Liver (tissue), 9 donors: Measurements from ENCODE around the gene RGS14. TPM values are rescaled to one million over a fixed set of nuclear protein-coding genes. Genes with fewer than 3 reads are reported as not detected.

Source experiments
- DNase-seq: peaks from one replicate; pipeline ENCODE4 v3.0.0-alpha.2; 2017; ENCODE audit warnings: low spot score
- H3K27ac ChIP-seq, 2 donors: one replicate each; pipeline ENCODE4 v1.7.0; 2013; ENCODE audit warnings: inconsistent platforms in 2 of 2, low read length in 2 of 2, control low read depth in 1 of 2, low read depth in 1 of 2, mild to moderate bottlenecking in 1 of 2
- H3K27me3 ChIP-seq, 4 donors: one replicate each; pipeline versions ENCODE4 v1.6.1 to v1.7.0; 2013; ENCODE audit warnings: low read length in 3 of 4, inconsistent platforms in 1 of 4, mild to moderate bottlenecking in 1 of 4, moderate library complexity in 1 of 4; ENCODE audit not compliant: control insufficient read depth in 4 of 4, insufficient read depth in 4 of 4
- H3K36me3 ChIP-seq, 4 donors: one replicate each; pipeline versions ENCODE4 v1.6.1 to v1.7.0; 2013; ENCODE audit warnings: low read length in 3 of 4, mild to moderate bottlenecking in 3 of 4, low read depth in 1 of 4, moderate library complexity in 1 of 4; ENCODE audit not compliant: control insufficient read depth in 4 of 4, insufficient read depth in 3 of 4
- H3K4me1 ChIP-seq, 4 donors: one replicate each; pipeline versions ENCODE4 v1.6.1 to v1.7.0; 2013; ENCODE audit warnings: low read length in 3 of 4, mild to moderate bottlenecking in 3 of 4, moderate library complexity in 1 of 4; ENCODE audit not compliant: control insufficient read depth in 4 of 4, insufficient read depth in 4 of 4
- H3K4me3 ChIP-seq, 3 donors: one replicate each; pipeline versions ENCODE4 v1.6.1 to v1.7.0; 2013; ENCODE audit warnings: low read length in 3 of 3, control low read depth in 1 of 3, low read depth in 1 of 3, mild to moderate bottlenecking in 1 of 3
- H3K9ac ChIP-seq, 2 donors: one replicate each; pipeline ENCODE4 v1.7.0; 2013; ENCODE audit warnings: low read length in 2 of 2, mild to moderate bottlenecking in 2 of 2, moderate library complexity in 2 of 2, control low read depth in 1 of 2, low read depth in 1 of 2
- H3K9me3 ChIP-seq, 4 donors: one replicate each; pipeline versions ENCODE4 v1.6.1 to v1.7.0; 2013; ENCODE audit warnings: low read length in 3 of 4; ENCODE audit not compliant: control insufficient read depth in 4 of 4
- ATF3 ChIP-seq: IDR thresholded peaks from 2 replicates; pipeline ENCODE4 v1.6.1; 2016; ENCODE audit warnings: antibody characterized with exemption
- HNF4A ChIP-seq, 2 donors: conservative IDR thresholded peaks; 2 replicates each; pipeline ENCODE4 v1.6.1; 2016; ENCODE audit warnings: antibody characterized with exemption in 2 of 2, mild to moderate bottlenecking in 2 of 2
- HNF4G ChIP-seq: IDR thresholded peaks from 2 replicates; pipeline ENCODE4 v1.6.1; 2016; ENCODE audit warnings: antibody characterized with exemption
- JUND ChIP-seq, 2 donors: IDR thresholded peaks; 2 replicates each; pipeline ENCODE4 v1.6.1; 2016; ENCODE audit warnings: antibody characterized with exemption in 2 of 2
- NR2F2 ChIP-seq: IDR thresholded peaks from 2 replicates; pipeline ENCODE4 v1.6.1; 2016; ENCODE audit warnings: antibody characterized with exemption
- RAD21 ChIP-seq, 2 donors: IDR thresholded peaks; 2 replicates each; pipeline ENCODE4 v1.6.1; 2016; ENCODE audit warnings: antibody characterized with exemption in 2 of 2, mild to moderate bottlenecking in 2 of 2
- RXRA ChIP-seq, 2 donors: IDR thresholded peaks; 2 replicates each; pipeline ENCODE4 v1.6.1; 2017 to 2018; ENCODE audit warnings: antibody characterized with exemption in 2 of 2, mild to moderate bottlenecking in 1 of 2
- TAF1 ChIP-seq: conservative IDR thresholded peaks from 2 replicates; pipeline ENCODE4 v1.6.1; 2016; ENCODE audit warnings: antibody characterized with exemption, mild to moderate bottlenecking
- whole genome bisulfite sequencing: extraction: QIAGEN DNeasy Blood & Tissue Kit; methylation state at CpG from one replicate; pipeline ENCODE4 v1.1.7; 2013; 5-methylcytosine and 5-hydroxymethylcytosine counted together
- polyA plus RNA-seq, 2 donors: library from polyadenylated mRNA; stranded (reverse) in 1 of 2; unstranded in 1 of 2; fragments of 200-250 nt in 1 of 2; fragments of >200 nt in 1 of 2; fragmentation: Nextera tagmentation in 1 of 2; extraction: Ambion mirVana in 1 of 2; gene quantifications; one replicate each; pipeline versions ENCODE4 v1.2.1 to v1.2.3, GENCODE V29; 2013 to 2015
- total RNA-seq, 2 donors: library from RNA; depleted of rRNA; stranded (reverse); fragments of >200 nt; gene quantifications; one replicate each; pipeline ENCODE4 v1.2.3, GENCODE V29; 2014
- TF ChIP-seq, protein P1 (sequence below): IDR thresholded peaks from 2 replicates; pipeline ENCODE4 v1.6.1; 2016; ENCODE audit warnings: antibody characterized with exemption, mild to moderate bottlenecking
- TF ChIP-seq, protein P2 (sequence below): fragments of 150-350 bp; IDR thresholded peaks from 2 replicates; pipeline ENCODE4 v1.5.1; 2017; ENCODE audit warnings: improper control_type of control experiment, low read depth, low read length; ENCODE audit not compliant: missing input control
- TF ChIP-seq, protein P3 (sequence below): IDR thresholded peaks from 2 replicates; pipeline ENCODE4 v1.6.1; 2016; ENCODE audit warnings: antibody characterized with exemption
- donor health status: healthy.
- donor health status: healthy.
- donor health status: healthy.
- donor health status: healthy.
- donor health status: healthy.

Gene RGS14
- total and polyA plus RNA-seq, 4 donors = 10.2 to 53.8 (median 33.3) TPM

DNA sequence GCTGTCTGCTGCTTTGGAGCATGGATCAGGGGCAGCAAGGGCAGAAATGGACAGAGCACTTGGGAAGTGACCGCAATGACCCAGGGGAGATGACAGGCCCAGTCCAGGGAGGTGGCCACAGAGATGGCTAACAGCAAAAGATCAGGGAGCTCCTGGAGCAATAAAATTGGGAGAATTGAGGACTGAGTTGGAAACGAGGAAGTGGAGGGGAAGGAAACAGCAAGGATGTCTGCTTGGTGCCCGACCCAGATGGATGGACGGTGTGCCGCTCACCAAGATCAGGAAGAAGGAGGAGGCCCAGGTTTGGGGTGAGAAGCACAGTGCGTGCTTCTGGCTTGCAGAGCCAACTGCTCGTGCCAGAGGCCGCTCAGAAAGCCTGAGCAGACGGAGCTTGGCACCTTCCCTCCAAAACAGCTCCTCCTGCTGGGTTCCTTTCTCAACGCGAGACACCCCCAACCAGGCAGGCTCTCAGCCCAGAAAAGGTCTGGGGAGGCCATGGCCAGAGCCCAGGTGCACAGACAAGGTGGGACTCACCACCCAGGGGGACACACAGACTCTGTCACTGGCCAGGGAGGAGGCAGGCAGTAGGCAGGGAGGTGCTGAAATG, 24.8 kb downstream of the RGS14 start:
- H3K27ac ChIP-seq = no peak overlapping the region
- H3K4me1 ChIP-seq = peaks cover 8 to 34% (median 20%) of the 10 kb centered on the region in 4 donors
- H3K27me3 ChIP-seq = no peaks in the 10 kb centered on the region
- no peaks in the 10 kb centered on the region for H3K9me3 ChIP-seq
- DNase-seq = no peak
- H3K36me3 ChIP-seq = no peaks in the 10 kb centered on the region
- H3K9ac ChIP-seq = no peak overlapping the region
- TF ChIP-seq HNF4A (conservative IDR thresholded peaks at IDR 0.05) = no peak
- TF ChIP-seq RXRA (IDR thresholded peaks at IDR 0.05) = peak in 1 of 2 donors; percentile 11
- TF ChIP-seq, protein P1, sequence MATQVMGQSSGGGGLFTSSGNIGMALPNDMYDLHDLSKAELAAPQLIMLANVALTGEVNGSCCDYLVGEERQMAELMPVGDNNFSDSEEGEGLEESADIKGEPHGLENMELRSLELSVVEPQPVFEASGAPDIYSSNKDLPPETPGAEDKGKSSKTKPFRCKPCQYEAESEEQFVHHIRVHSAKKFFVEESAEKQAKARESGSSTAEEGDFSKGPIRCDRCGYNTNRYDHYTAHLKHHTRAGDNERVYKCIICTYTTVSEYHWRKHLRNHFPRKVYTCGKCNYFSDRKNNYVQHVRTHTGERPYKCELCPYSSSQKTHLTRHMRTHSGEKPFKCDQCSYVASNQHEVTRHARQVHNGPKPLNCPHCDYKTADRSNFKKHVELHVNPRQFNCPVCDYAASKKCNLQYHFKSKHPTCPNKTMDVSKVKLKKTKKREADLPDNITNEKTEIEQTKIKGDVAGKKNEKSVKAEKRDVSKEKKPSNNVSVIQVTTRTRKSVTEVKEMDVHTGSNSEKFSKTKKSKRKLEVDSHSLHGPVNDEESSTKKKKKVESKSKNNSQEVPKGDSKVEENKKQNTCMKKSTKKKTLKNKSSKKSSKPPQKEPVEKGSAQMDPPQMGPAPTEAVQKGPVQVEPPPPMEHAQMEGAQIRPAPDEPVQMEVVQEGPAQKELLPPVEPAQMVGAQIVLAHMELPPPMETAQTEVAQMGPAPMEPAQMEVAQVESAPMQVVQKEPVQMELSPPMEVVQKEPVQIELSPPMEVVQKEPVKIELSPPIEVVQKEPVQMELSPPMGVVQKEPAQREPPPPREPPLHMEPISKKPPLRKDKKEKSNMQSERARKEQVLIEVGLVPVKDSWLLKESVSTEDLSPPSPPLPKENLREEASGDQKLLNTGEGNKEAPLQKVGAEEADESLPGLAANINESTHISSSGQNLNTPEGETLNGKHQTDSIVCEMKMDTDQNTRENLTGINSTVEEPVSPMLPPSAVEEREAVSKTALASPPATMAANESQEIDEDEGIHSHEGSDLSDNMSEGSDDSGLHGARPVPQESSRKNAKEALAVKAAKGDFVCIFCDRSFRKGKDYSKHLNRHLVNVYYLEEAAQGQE = peak; percentile 14
- peak; percentile 71 to 80 for TF ChIP-seq RAD21 (IDR thresholded peaks at IDR 0.05)
- TF ChIP-seq, protein P2, sequence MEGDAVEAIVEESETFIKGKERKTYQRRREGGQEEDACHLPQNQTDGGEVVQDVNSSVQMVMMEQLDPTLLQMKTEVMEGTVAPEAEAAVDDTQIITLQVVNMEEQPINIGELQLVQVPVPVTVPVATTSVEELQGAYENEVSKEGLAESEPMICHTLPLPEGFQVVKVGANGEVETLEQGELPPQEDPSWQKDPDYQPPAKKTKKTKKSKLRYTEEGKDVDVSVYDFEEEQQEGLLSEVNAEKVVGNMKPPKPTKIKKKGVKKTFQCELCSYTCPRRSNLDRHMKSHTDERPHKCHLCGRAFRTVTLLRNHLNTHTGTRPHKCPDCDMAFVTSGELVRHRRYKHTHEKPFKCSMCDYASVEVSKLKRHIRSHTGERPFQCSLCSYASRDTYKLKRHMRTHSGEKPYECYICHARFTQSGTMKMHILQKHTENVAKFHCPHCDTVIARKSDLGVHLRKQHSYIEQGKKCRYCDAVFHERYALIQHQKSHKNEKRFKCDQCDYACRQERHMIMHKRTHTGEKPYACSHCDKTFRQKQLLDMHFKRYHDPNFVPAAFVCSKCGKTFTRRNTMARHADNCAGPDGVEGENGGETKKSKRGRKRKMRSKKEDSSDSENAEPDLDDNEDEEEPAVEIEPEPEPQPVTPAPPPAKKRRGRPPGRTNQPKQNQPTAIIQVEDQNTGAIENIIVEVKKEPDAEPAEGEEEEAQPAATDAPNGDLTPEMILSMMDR = peak; percentile 38
- no peak overlapping the region for H3K4me3 ChIP-seq
- WGBS = 26% methylated on average over 11 of the region's 11 CpGs

- Histone ChIP-seq H3K9ac (no peak overlapping the region), H3K4me3 (no peak overlapping the region), H3K36me3 (no peaks in the 10 kb centered on the region), H3K4me1 (peaks cover 4 to 28% (median 14%) of the 10 kb centered on the region in 4 donors), H3K9me3 (no peaks in the 10 kb centered on the region), H3K27ac (no peak overlapping the region), H3K27me3 (no peaks in the 10 kb centered on the region)
- WGBS = 94% methylated on average over 9 of the region's 9 CpGs
- DNase-seq = no peak
- TF ChIP-seq NR2F2 (no peak), ATF3 (no peak), TAF1 (no peak), JUND (IDR thresholded peaks at IDR 0.05) (no peak), RAD21 (IDR thresholded peaks at IDR 0.05) (no peak), HNF4G (no peak)
- TF ChIP-seq, protein P2 = no peak
- TF ChIP-seq, protein P3, sequence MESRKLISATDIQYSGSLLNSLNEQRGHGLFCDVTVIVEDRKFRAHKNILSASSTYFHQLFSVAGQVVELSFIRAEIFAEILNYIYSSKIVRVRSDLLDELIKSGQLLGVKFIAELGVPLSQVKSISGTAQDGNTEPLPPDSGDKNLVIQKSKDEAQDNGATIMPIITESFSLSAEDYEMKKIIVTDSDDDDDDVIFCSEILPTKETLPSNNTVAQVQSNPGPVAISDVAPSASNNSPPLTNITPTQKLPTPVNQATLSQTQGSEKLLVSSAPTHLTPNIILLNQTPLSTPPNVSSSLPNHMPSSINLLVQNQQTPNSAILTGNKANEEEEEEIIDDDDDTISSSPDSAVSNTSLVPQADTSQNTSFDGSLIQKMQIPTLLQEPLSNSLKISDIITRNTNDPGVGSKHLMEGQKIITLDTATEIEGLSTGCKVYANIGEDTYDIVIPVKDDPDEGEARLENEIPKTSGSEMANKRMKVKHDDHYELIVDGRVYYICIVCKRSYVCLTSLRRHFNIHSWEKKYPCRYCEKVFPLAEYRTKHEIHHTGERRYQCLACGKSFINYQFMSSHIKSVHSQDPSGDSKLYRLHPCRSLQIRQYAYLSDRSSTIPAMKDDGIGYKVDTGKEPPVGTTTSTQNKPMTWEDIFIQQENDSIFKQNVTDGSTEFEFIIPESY = no peak
These were observed 25.5 kb downstream of the RGS14 start for GRCh38 chr5:177383181-177383580.
